PFSK-1 (cell line): ENCODE measurements around the gene DLX4.

Experiments used
- FOXP2 ChIP-seq: optimal IDR thresholded peaks from 2 replicates; pipeline ENCODE3; 2011; ENCODE audit warnings: borderline replicate concordance, control low read depth, inconsistent platforms; ENCODE audit not compliant: insufficient read depth; ENCODE audit errors: extremely low read length, extremely low read depth
- POLR2AphosphoS5 ChIP-seq: IDR thresholded peaks from 2 replicates; pipeline ENCODE4 v1.6.1; 2012; ENCODE audit warnings: low read depth, mild to moderate bottlenecking, control low read depth, low read length, moderate library complexity
- SIN3A ChIP-seq: IDR thresholded peaks from 2 replicates; pipeline ENCODE4 v1.6.1; 2012; ENCODE audit warnings: mild to moderate bottlenecking, low read length, moderate library complexity, borderline replicate concordance; ENCODE audit not compliant: insufficient read depth
- TAF1 ChIP-seq: IDR thresholded peaks from 2 replicates; pipeline ENCODE4 v1.6.1; 2012; ENCODE audit warnings: low read length, control low read depth, borderline replicate concordance; ENCODE audit not compliant: insufficient read depth
- TF ChIP-seq, protein P1 (sequence below), 2 experiments: IDR thresholded peaks; 2 replicates each; pipeline versions ENCODE4 v1.6.1 to v1.8.0; 2011 to 2012; ENCODE audit warnings: low read depth in 2 of 2, low read length in 2 of 2, control low read depth in 1 of 2, inconsistent platforms in 1 of 2, mild to moderate bottlenecking in 1 of 2, moderate library complexity in 1 of 2; ENCODE audit not compliant: insufficient read depth in 1 of 2

Gene DLX4

DNA sequence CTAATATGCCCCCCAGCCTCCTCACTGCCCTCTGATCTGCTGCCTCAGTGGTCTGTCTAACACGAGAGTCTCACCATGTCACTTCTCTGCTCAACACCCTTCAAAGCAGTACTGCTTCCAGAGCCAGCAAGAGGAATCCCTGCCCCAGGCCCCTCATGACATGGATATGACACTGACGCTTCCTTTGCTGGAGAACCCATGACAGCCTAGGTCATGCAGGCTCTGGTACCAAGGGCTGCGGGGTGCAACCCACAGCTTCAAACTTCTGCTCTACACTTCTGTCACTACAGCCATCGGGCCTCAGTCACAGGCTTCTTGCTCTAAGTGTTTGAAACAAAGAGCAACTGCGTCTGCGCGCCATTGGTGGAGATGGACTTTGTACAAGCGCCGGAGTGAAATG, 32.6 kb upstream of the DLX4 start:
- no peak for TF ChIP-seq FOXP2
- TF ChIP-seq, protein P1, sequence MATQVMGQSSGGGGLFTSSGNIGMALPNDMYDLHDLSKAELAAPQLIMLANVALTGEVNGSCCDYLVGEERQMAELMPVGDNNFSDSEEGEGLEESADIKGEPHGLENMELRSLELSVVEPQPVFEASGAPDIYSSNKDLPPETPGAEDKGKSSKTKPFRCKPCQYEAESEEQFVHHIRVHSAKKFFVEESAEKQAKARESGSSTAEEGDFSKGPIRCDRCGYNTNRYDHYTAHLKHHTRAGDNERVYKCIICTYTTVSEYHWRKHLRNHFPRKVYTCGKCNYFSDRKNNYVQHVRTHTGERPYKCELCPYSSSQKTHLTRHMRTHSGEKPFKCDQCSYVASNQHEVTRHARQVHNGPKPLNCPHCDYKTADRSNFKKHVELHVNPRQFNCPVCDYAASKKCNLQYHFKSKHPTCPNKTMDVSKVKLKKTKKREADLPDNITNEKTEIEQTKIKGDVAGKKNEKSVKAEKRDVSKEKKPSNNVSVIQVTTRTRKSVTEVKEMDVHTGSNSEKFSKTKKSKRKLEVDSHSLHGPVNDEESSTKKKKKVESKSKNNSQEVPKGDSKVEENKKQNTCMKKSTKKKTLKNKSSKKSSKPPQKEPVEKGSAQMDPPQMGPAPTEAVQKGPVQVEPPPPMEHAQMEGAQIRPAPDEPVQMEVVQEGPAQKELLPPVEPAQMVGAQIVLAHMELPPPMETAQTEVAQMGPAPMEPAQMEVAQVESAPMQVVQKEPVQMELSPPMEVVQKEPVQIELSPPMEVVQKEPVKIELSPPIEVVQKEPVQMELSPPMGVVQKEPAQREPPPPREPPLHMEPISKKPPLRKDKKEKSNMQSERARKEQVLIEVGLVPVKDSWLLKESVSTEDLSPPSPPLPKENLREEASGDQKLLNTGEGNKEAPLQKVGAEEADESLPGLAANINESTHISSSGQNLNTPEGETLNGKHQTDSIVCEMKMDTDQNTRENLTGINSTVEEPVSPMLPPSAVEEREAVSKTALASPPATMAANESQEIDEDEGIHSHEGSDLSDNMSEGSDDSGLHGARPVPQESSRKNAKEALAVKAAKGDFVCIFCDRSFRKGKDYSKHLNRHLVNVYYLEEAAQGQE (IDR thresholded peaks at IDR 0.05; ENCODE audit: insufficient read depth in 1 of 2, low read depth in 2 of 2, low read length in 2 of 2) = no peak
- no peak for TF ChIP-seq TAF1
- TF ChIP-seq SIN3A = no peak
- no peak for TF ChIP-seq POLR2AphosphoS5

DNA sequence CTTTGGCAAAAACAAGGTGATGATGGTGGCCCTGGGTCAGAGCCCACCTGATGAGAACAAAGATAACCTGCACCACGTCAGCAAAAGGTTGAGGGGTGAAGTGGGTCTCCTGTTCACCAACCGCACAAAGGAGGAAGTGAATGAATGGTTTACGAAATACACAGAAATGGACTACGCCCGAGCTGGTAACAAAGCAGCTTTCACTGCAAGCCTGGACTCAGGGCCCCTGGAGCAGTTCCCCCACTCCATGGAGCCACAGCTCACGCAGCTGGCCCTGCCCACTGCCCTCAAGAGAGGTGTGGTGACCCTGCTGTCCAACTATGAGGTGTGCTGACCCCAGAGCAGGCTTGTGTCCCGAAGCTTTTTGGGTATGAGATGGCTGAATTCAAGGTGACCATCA, 29.7 kb upstream of the DLX4 start:
- TF ChIP-seq FOXP2 (no peak), POLR2AphosphoS5 (no peak)

DNA sequence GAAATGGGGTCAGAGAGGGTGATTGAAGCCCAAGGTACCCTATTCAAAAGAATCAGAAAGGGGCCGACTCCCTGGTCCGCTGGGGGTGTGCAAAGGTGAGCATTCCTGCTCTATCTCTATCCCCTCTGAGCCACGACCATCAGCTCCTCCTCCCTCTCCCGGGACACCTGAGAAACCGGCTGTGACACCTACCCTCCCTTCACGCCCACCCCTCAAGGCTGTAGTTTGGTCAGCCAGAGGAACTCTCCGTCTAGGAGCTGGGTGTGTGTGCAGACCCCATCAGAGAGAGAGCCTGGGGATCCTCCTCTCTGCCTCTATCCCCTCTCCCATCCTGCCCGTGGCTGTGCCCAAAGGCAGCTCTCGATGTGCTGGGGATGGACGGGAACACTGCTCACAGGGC, 27.6 kb upstream of the DLX4 start:
- TF ChIP-seq FOXP2 (no peak), POLR2AphosphoS5 (no peak), TAF1 (no peak), SIN3A (no peak)

DNA sequence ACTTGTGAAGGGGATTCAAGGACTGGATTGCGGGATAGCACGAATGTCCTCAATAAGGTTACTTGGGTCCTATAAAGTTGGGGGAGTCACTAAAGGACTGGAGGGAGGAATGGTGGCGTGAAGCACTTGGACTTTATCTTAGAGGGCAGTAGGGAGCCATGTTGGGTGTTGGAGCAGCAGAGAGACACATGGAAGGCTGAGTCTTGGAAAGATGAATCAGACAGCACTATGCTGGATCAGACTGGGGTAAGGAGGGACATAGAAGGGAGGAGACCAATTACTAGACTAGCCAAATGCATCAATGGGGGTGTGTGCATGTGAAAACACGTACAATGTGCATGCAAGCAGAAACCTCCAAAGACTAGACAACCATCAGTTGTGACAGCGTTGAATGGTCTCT, 26.0 kb upstream of the DLX4 start:
- TF ChIP-seq FOXP2 (no peak), POLR2AphosphoS5 (no peak)
- TF ChIP-seq, protein P1 (IDR thresholded peaks at IDR 0.05; ENCODE audit: insufficient read depth in 1 of 2, low read depth in 2 of 2, low read length in 2 of 2) = no peak

DNA sequence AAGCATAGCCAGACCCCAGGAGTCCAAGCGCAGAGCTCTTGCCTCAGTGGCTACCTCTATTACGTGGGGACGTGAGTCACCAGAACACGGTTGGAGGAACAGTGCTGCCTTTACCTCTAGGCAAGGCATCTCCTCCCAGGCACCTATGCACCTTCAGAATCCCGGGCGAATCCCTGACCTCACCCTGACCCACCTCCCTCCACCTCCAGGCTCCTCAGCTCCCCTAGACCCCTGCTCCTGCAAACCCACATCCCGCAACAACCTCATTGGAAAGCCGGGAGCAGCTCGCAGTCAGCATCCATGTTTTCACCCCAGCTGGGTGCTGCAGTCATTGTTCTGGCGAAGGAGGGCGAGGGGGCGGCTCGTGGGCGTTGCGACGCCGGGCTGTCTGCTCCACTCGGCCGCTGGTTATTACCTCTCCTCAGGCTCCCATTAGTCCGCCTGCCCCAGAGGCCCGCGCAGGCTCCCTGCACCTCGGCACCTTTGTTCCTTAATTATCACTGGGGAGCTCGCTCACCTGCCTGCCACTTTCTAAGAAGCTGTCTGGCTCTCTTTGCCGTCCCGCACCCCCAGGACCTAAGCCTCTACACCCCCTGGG, 24.6 kb upstream of the DLX4 start:
- TF ChIP-seq FOXP2 (no peak), SIN3A (no peak), TAF1 (no peak), POLR2AphosphoS5 (no peak)
- TF ChIP-seq, protein P1 (IDR thresholded peaks at IDR 0.05; ENCODE audit: insufficient read depth in 1 of 2, low read depth in 2 of 2, low read length in 2 of 2) = no peak

DNA sequence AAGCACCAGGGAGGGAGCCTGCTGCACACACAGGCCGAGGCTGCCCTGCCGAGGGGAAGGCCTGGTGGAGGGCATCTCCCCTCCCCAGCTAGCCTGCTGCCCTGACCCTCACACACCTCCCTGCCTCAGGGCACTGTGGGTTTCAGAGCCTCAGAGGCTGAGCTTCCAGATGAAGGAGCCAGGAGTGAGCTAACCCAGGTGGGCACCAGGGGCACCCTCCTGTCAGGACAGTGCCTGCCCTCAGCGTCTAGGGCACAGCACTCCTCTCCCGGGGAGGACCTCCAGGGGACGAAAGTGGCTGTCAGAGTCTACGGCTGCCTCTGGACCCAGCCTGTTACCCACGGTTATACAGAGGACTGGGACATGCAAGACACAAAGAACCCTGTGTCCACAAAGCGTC, 22.8 kb upstream of the DLX4 start:
- TF ChIP-seq SIN3A (no peak), POLR2AphosphoS5 (no peak), FOXP2 (no peak)
- TF ChIP-seq, protein P1 (IDR thresholded peaks at IDR 0.05; ENCODE audit: insufficient read depth in 1 of 2, low read depth in 2 of 2, low read length in 2 of 2) = no peak
